A673 (cell line): ENCODE measurements around the gene ADO. TPM values are rescaled to one million over a fixed set of nuclear protein-coding genes. Genes with fewer than 3 reads are reported as not detected.

Source experiments
- BruUV-seq: library from RNA; stranded (reverse); fragments of 400-500 nt; replicated peaks from 2 replicates; lab custom pipeline; 2021; lab: Mats Ljungman, UMichigan
- CTCF ChIA-PET: fragments of 300-600 bp; sonication (Branson Sonifier 250); formaldehyde crosslinking; loops from one replicate; lab custom pipeline; 2022; ENCODE audit warnings: antibody characterized with exemption; lab: Charles Lee
- POLR2A ChIA-PET: fragments of 300-600 bp; sonication (Branson Sonifier 250); formaldehyde crosslinking; loops from one replicate; lab custom pipeline; 2022; ENCODE audit warnings: antibody characterized with exemption; ENCODE audit not compliant: low non-redundant PET; lab: Charles Lee
- DNase-seq: peaks from one replicate; pipeline ENCODE4 v3.0.0-alpha.2; 2015; ENCODE audit warnings: low spot score
- H3K27ac ChIP-seq: fragments of 200-600 bp; sonication (generic); 2 replicates; pipeline ENCODE4 v1.5.1; 2016; ENCODE audit warnings: mixed run types, low read depth, mild to moderate bottlenecking, mixed read lengths, antibody characterized with exemption, low read length; ENCODE audit not compliant: poor library complexity, severe bottlenecking
- H3K27me3 ChIP-seq: fragments of 200-600 bp; sonication (generic); replicated peaks from 2 replicates; pipeline ENCODE4 v1.6.1; 2017; ENCODE audit warnings: mixed run types, low read depth, mild to moderate bottlenecking, mixed read lengths, antibody characterized with exemption, low read length; ENCODE audit not compliant: insufficient read depth, poor library complexity
- H3K36me3 ChIP-seq: fragments of 200-600 bp; sonication (generic); 2 replicates; pipeline ENCODE4 v1.6.1; 2016; ENCODE audit warnings: mixed run types, mild to moderate bottlenecking, mixed read lengths, antibody characterized with exemption, low read length; ENCODE audit not compliant: insufficient read depth, poor library complexity, severe bottlenecking
- H3K4me1 ChIP-seq: fragments of 200-600 bp; sonication (generic); 2 replicates; pipeline ENCODE4 v1.6.1; 2017; ENCODE audit warnings: mixed run types, mild to moderate bottlenecking, mixed read lengths, antibody characterized with exemption, low read length; ENCODE audit not compliant: insufficient read depth, poor library complexity, severe bottlenecking
- H3K4me3 ChIP-seq: fragments of 200-600 bp; sonication (generic); 2 replicates; pipeline ENCODE4 v1.5.1; 2016; ENCODE audit warnings: low read depth, mixed run types, mild to moderate bottlenecking, mixed read lengths, low read length; ENCODE audit not compliant: poor library complexity, severe bottlenecking
- H3K9me3 ChIP-seq: fragments of 200-600 bp; sonication (generic); 2 replicates; pipeline ENCODE4 v1.6.1; 2016; ENCODE audit warnings: mixed run types, low read depth, mild to moderate bottlenecking, mixed read lengths, antibody characterized with exemption, low read length; ENCODE audit not compliant: poor library complexity, severe bottlenecking
- CTCF ChIP-seq: fragments of 300-800, 200-600 bp; sonication (generic); conservative IDR thresholded peaks from 2 replicates; pipeline ENCODE4 v1.5.1; 2017; ENCODE audit warnings: low read depth, mild to moderate bottlenecking, antibody characterized with exemption, low read length, moderate library complexity, mixed read lengths
- EZH2 ChIP-seq: fragments of 200-600 bp; sonication (generic); IDR thresholded peaks from 2 replicates; pipeline ENCODE4 v1.6.1; 2017; ENCODE audit warnings: borderline replicate concordance, low read depth, mild to moderate bottlenecking, mixed read lengths, antibody characterized with exemption, low read length; ENCODE audit not compliant: poor library complexity, severe bottlenecking
- intact Hi-C: fragments of 100-400 bp; cut with micrococcal nuclease; formaldehyde crosslinking; loops from one replicate; pipeline ENCODE4 v1.10.0; 2022; ENCODE audit not compliant: unreplicated experiment
- total RNA-seq: library from RNA; stranded (reverse); gene quantifications from 2 replicates; pipeline ENCODE4 v1.2.3, GENCODE V29; 2021

Gene ADO
- total RNA-seq, 1 experiment from 2014 or later = 38.4 TPM

- no peak for TF ChIP-seq CTCF
- TF ChIP-seq EZH2 = no peak
- no peaks in the 10 kb centered on the region for H3K27me3 ChIP-seq
- ChIA-PET CTCF (no interaction called here), POLR2A (no interaction called here)
- no peaks in the 10 kb centered on the region for H3K36me3 ChIP-seq
- no peak overlapping the region for H3K27ac ChIP-seq
- no peaks in the 10 kb centered on the region for H3K9me3 ChIP-seq
- H3K4me1 ChIP-seq = peaks cover 4% of the 10 kb centered on the region
- H3K4me3 ChIP-seq = no peak overlapping the region
- DNase-seq = no peak
- no TSS peak for BruUV-seq
- intact Hi-C loops = no loop called here
These were observed 51.5 kb downstream of the ADO start for GRCh38 chr10:62856021-62856420.

Other genes starting within 250 kb of the ADO start
- gene EGR2, start 11.6 kb downstream of the ADO start, total RNA-seq = 14.5 and 18.3 TPM in 2 replicates